ENCODE data around the gene ZCCHC8. TPM values are rescaled to one million over a fixed set of nuclear protein-coding genes. Genes with fewer than 3 reads are reported as not detected.
"Not testable (repeated sequence)": the region's sequence is repeated elsewhere in the genome, so short reads cannot be mapped to it uniquely, and the experiment has no call there.

The ZCCHC8 gene
- total RNA-seq, 2 donors from 2014 or later, result 10.9 to 11.5 TPM

GRCh38 chr12:122516544-122517361 lies 16.0 kb upstream of the ZCCHC8 start:
- intact Hi-C loops (cut with DNase I), result no loop called here
- ATAC-seq (no peak), DNase-seq (no peak)

GRCh38 chr12:122515275-122515674 lies 14.5 kb upstream of the ZCCHC8 start:
- no peak for ATAC-seq
- intact Hi-C loops (cut with DNase I), result no loop called here
- no peak for DNase-seq

- intact Hi-C loops (cut with DNase I), result no loop called here
- no peak for ATAC-seq
Observed at GRCh38 chr12:122513660-122514059, 12.9 kb upstream of the ZCCHC8 start.

GRCh38 chr12:122513028-122513427 lies 12.3 kb upstream of the ZCCHC8 start:
- DNase-seq; intact Hi-C loops (cut with DNase I); ATAC-seq: not testable (repeated sequence)

More at GRCh38 chr12:122513660-122514059, 12.9 kb upstream of the ZCCHC8 start:
- DNase-seq, result no peak

GRCh38 chr12:122508163-122508562 lies 7.4 kb upstream of the ZCCHC8 start:
- ATAC-seq (peak; percentile 48 to 79), DNase-seq (no peak)
- intact Hi-C loops (cut with DNase I), result no loop called here

- intact Hi-C loops (cut with DNase I), result no loop called here
- DNase-seq (no peak), ATAC-seq (no peak)
Observed at GRCh38 chr12:122506393-122506938, 5.7 kb upstream of the ZCCHC8 start.

- DNase-seq (no peak), ATAC-seq (no peak)
- intact Hi-C loops (cut with DNase I), result no loop called here
Observed at GRCh38 chr12:122505419-122506051, 4.8 kb upstream of the ZCCHC8 start.

- intact Hi-C loops (cut with DNase I), result no loop called here
Observed at GRCh38 chr12:122503783-122504590, 3.3 kb upstream of the ZCCHC8 start.

GRCh38 chr12:122503147-122503751 lies 2.5 kb upstream of the ZCCHC8 start:
- intact Hi-C loops (cut with DNase I), result no loop called here
- no peak for ATAC-seq
- no peak for DNase-seq

More at GRCh38 chr12:122503783-122504590, 3.3 kb upstream of the ZCCHC8 start:
- DNase-seq, result no peak
- no peak for ATAC-seq

GRCh38 chr12:122501489-122501989 lies 807 bp upstream of the ZCCHC8 start:
- intact Hi-C loops (cut with DNase I), result no loop called here
- no peak for ATAC-seq

GRCh38 chr12:122499991-122500684 lies 594 bp downstream of the ZCCHC8 start:
- intact Hi-C loops (cut with DNase I), result no loop called here
- ATAC-seq (peak; percentile 61 to 62), DNase-seq (peak; percentile 62)

More at GRCh38 chr12:122501489-122501989, 807 bp upstream of the ZCCHC8 start:
- no peak for DNase-seq

GRCh38 chr12:122495258-122495657 lies 5.5 kb downstream of the ZCCHC8 start:
- ATAC-seq, result no peak
- no peak for DNase-seq
- intact Hi-C loops (cut with DNase I), result no loop called here

- intact Hi-C loops (cut with DNase I); ATAC-seq; DNase-seq: not testable (repeated sequence)
Observed at GRCh38 chr12:122493222-122493621, 7.5 kb downstream of the ZCCHC8 start.

- no peak for ATAC-seq
- no peak for DNase-seq
- intact Hi-C loops (cut with DNase I), result no loop called here
Observed at GRCh38 chr12:122491991-122492390, 8.7 kb downstream of the ZCCHC8 start.

GRCh38 chr12:122489038-122489437 lies 11.7 kb downstream of the ZCCHC8 start:
- intact Hi-C loops (cut with DNase I), result no loop called here
- no peak for DNase-seq
- ATAC-seq, result no peak

- intact Hi-C loops (cut with DNase I); ATAC-seq; DNase-seq: not testable (repeated sequence)
Observed at GRCh38 chr12:122487807-122488206, 12.9 kb downstream of the ZCCHC8 start.

GRCh38 chr12:122486805-122487426 lies 13.8 kb downstream of the ZCCHC8 start:
- no peak for ATAC-seq
- intact Hi-C loops (cut with DNase I), result no loop called here
- DNase-seq, result no peak

- ATAC-seq; intact Hi-C loops (cut with DNase I); DNase-seq: not testable (repeated sequence)
Observed at GRCh38 chr12:122486360-122486759, 14.4 kb downstream of the ZCCHC8 start.

Measured in left cardiac atrium (tissue), 4 donors.